ENCODE results near the gene GOLGA2. TPM values are rescaled to one million over a fixed set of nuclear protein-coding genes. Genes with fewer than 3 reads are reported as not detected.

GOLGA2 gene
- total and polyA plus RNA-seq, 2 donors (not counting 1 experiment from before 2014, with no cell fraction given), result 23.2 to 87.3 TPM

GRCh38 chr9:128206484-128206883, 69.3 kb downstream of the GOLGA2 start:
- Histone ChIP-seq H3K9me3 (ENCODE audit: control extremely low read depth in 1 of 3, control insufficient read depth in 2 of 3, insufficient read depth in 1 of 3, low read length in 2 of 3) (no peaks in the 10 kb centered on the region), H3K4me1 (ENCODE audit: control insufficient read depth in 2 of 2, insufficient read depth in 2 of 2, low read length in 2 of 2) (peaks cover 12 to 16% of the 10 kb centered on the region in 2 donors), H3K4me3 (ENCODE audit: control extremely low read depth in 1 of 5, extremely low read depth in 1 of 5, insufficient read depth in 1 of 5, low read depth in 2 of 5, low read length in 4 of 5) (no peak overlapping the region), H3K79me2 (ENCODE audit: control insufficient read depth, insufficient read depth, low read length) (no peaks in the 10 kb centered on the region), H3K36me3 (replicated peaks in 1 of 2; ENCODE audit: control extremely low read depth in 1 of 2, control insufficient read depth in 1 of 2, extremely low read depth in 1 of 2, insufficient read depth in 2 of 2, low read length in 1 of 2) (no peaks in the 10 kb centered on the region), H3K9ac (ENCODE audit: low read length) (no peak overlapping the region), H3K27ac (ENCODE audit: low read length in 2 of 2) (no peak overlapping the region), H3K27me3 (replicated peaks in 1 of 4; ENCODE audit: control extremely low read depth in 1 of 4, control insufficient read depth in 3 of 4, insufficient read depth in 4 of 4, low read length in 3 of 4) (peaks cover 0 to 30% (median 8%) of the 10 kb centered on the region in 4 experiments), H4K20me1 (ENCODE audit: control insufficient read depth, insufficient read depth, low read length, poor library complexity, severe bottlenecking) (no peaks in the 10 kb centered on the region), H2AFZ (ENCODE audit: insufficient read depth, low read depth, low read length, poor library complexity, severe bottlenecking) (no peak overlapping the region), H3K4me2 (replicated peaks; ENCODE audit: low read depth, low read length, poor library complexity, severe bottlenecking) (no peak overlapping the region)
- 84% methylated on average over 3 of the region's 3 CpGs for WGBS (ENCODE audit: insufficient coverage)
- H3K4me1 Mint-ChIP-seq, result peaks cover 9% of the 10 kb centered on the region
- no peak for DNase-seq
- POLR2A ChIA-PET, result interaction anchor here (0.5 kb wide), 1 partner anchor 77 kb away, joined by 3 read pairs; no protein-coding TSS in a partner anchor
- no peak for ATAC-seq (ENCODE audit: low read depth)
- intact Hi-C loops (cut with micrococcal nuclease), result no loop called here
- no peak overlapping the region for H3K27ac Mint-ChIP-seq
- CTCF ChIA-PET, result interaction anchor here (0.6 to 1.0 kb wide), 2 partner anchors 9 to 235 kb away, joined by 3 to 5 read pairs; no protein-coding TSS in a partner anchor
- H3K9me3 Mint-ChIP-seq (ENCODE audit: insufficient read depth), result no peaks in the 10 kb centered on the region
- no peak overlapping the region for H3K4me3 Mint-ChIP-seq
- peaks cover 35% of the 10 kb centered on the region for H3K27me3 Mint-ChIP-seq
- no peak for TF ChIP-seq EZH2 (IDR thresholded peaks at IDR 0.05; ENCODE audit: borderline replicate concordance, insufficient read depth, low read depth, low read length, poor library complexity, severe bottlenecking)
- TF ChIP-seq, protein P1, sequence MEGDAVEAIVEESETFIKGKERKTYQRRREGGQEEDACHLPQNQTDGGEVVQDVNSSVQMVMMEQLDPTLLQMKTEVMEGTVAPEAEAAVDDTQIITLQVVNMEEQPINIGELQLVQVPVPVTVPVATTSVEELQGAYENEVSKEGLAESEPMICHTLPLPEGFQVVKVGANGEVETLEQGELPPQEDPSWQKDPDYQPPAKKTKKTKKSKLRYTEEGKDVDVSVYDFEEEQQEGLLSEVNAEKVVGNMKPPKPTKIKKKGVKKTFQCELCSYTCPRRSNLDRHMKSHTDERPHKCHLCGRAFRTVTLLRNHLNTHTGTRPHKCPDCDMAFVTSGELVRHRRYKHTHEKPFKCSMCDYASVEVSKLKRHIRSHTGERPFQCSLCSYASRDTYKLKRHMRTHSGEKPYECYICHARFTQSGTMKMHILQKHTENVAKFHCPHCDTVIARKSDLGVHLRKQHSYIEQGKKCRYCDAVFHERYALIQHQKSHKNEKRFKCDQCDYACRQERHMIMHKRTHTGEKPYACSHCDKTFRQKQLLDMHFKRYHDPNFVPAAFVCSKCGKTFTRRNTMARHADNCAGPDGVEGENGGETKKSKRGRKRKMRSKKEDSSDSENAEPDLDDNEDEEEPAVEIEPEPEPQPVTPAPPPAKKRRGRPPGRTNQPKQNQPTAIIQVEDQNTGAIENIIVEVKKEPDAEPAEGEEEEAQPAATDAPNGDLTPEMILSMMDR (IDR thresholded peaks at IDR 0.05), result no peak

Small RNA genes within 50 kb of the gene (small RNA-seq; reads per million reads assigned to genes)
- 0.57 reads per million for gene MIR199B (ENCODE audit: insufficient read length, low read depth, low replicate concordance)
- not detected for gene MIR3154 (ENCODE audit: insufficient read length, low read depth, low replicate concordance)

Other genes starting within 250 kb of the GOLGA2 start
- 11.4 and 12.9 TPM in 2 replicates for gene NAIF1, start 208.7 kb downstream of the GOLGA2 start, total RNA-seq
- 12.6 and 16.6 TPM in 2 replicates for gene NAIF1, start 208.7 kb downstream of the GOLGA2 start, polyA plus RNA-seq
- gene SLC25A25, start 207.8 kb downstream of the GOLGA2 start, total RNA-seq, result 12.1 and 12.4 TPM in 2 replicates
- gene SLC25A25, start 207.8 kb downstream of the GOLGA2 start, polyA plus RNA-seq, result 18.6 and 45.4 TPM in 2 replicates
- 68.0 and 77.8 TPM in 2 replicates for gene PTGES2, start 148.3 kb downstream of the GOLGA2 start, total RNA-seq
- gene PTGES2, start 148.3 kb downstream of the GOLGA2 start, polyA plus RNA-seq, result 103 and 113 TPM in 2 replicates
- gene LCN2, start 126.6 kb downstream of the GOLGA2 start, total RNA-seq, result not detected in 2 replicates
- gene LCN2, start 126.6 kb downstream of the GOLGA2 start, polyA plus RNA-seq, result not detected in 2 replicates
- 38.2 and 44.3 TPM in 2 replicates for gene BBLN, start 115.7 kb downstream of the GOLGA2 start, total RNA-seq
- gene BBLN, start 115.7 kb downstream of the GOLGA2 start, polyA plus RNA-seq, result 101 and 148 TPM in 2 replicates
- 160 and 169 TPM in 2 replicates for gene CIZ1, start 84.4 kb downstream of the GOLGA2 start, total RNA-seq
- gene CIZ1, start 84.4 kb downstream of the GOLGA2 start, polyA plus RNA-seq, result 77.5 and 79.9 TPM in 2 replicates
- gene DNM1, start 72.6 kb downstream of the GOLGA2 start, total RNA-seq, result 1.3 and 1.9 TPM in 2 replicates
- gene DNM1, start 72.6 kb downstream of the GOLGA2 start, polyA plus RNA-seq, result 0.63 and 1.2 TPM in 2 replicates
- 8.6 and 13.3 TPM in 2 replicates for gene SWI5, start 269 bp upstream of the GOLGA2 start, total RNA-seq
- 16.1 and 23.3 TPM in 2 replicates for gene SWI5, start 269 bp upstream of the GOLGA2 start, polyA plus RNA-seq
- 21.4 and 21.5 TPM in 2 replicates for gene TRUB2, start 46.4 kb upstream of the GOLGA2 start, total RNA-seq
- gene TRUB2, start 46.4 kb upstream of the GOLGA2 start, polyA plus RNA-seq, result 5.3 and 7.6 TPM in 2 replicates
- gene COQ4, start 46.8 kb upstream of the GOLGA2 start, total RNA-seq, result 54.9 and 57.3 TPM in 2 replicates
- gene COQ4, start 46.8 kb upstream of the GOLGA2 start, polyA plus RNA-seq, result 55.3 and 62.8 TPM in 2 replicates
- 12.0 and 12.9 TPM in 2 replicates for gene SLC27A4, start 64.5 kb upstream of the GOLGA2 start, total RNA-seq
- gene SLC27A4, start 64.5 kb upstream of the GOLGA2 start, polyA plus RNA-seq, result 6.9 and 10.0 TPM in 2 replicates
- gene URM1, start 95.4 kb upstream of the GOLGA2 start, total RNA-seq, result 35.6 and 43.8 TPM in 2 replicates
- gene URM1, start 95.4 kb upstream of the GOLGA2 start, polyA plus RNA-seq, result 24.1 and 40.3 TPM in 2 replicates
- 3.4 and 3.8 TPM in 2 replicates for gene CERCAM, start 144.8 kb upstream of the GOLGA2 start, total RNA-seq
- 2.4 and 3.2 TPM in 2 replicates for gene CERCAM, start 144.8 kb upstream of the GOLGA2 start, polyA plus RNA-seq
- gene ODF2, start 180.0 kb upstream of the GOLGA2 start, total RNA-seq, result 36.6 and 42.9 TPM in 2 replicates
- gene ODF2, start 180.0 kb upstream of the GOLGA2 start, polyA plus RNA-seq, result 30.1 and 35.1 TPM in 2 replicates
- gene GLE1, start 228.7 kb upstream of the GOLGA2 start, total RNA-seq, result 30.3 and 31.9 TPM in 2 replicates
- 11.8 and 14.6 TPM in 2 replicates for gene GLE1, start 228.7 kb upstream of the GOLGA2 start, polyA plus RNA-seq